ENCODE data around the gene EID3. TPM values are rescaled to one million over a fixed set of nuclear protein-coding genes. Genes with fewer than 3 reads are reported as not detected.

Gene EID3
- total RNA-seq, 1 experiment from 2014 or later = 1.4 TPM

DNA sequence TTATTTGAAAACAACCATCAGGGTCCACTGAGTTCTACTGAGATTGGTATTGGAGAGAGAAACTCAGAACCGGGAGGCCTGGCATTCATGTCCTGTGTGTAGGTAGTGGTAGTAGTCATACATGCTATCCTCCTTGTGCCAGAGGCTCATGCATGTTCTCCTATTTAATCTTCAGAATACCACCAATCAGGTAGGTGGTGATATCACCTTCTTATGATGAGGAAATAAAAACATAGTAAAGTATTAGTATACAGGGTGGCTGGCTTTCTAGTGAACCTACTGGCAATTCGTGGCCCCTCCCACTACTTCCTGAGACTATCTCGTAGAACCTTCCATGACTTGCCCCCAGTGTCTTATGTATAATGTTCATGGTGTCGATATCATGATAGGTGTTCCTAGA is 40.5 kb upstream of the EID3 start:
- Histone ChIP-seq H4K20me1 (ENCODE audit: control insufficient read depth, insufficient read depth, insufficient read length) (no peaks in the 10 kb centered on the region), H3K4me2 (ENCODE audit: insufficient read depth, insufficient read length, low read length) (no peak overlapping the region), H2BK12ac (ENCODE audit: insufficient read length, low read depth, low read length) (no peak overlapping the region), H3K27me3 (ENCODE audit: insufficient read depth, low read length) (no peaks in the 10 kb centered on the region), H3K9me3 (ENCODE audit: control insufficient read depth, low read depth, low read length) (no peaks in the 10 kb centered on the region), H3K4ac (ENCODE audit: low read depth, low read length) (no peak overlapping the region), H3K79me1 (ENCODE audit: insufficient read depth, low read depth, low read length, poor library complexity, severe bottlenecking) (no peaks in the 10 kb centered on the region), H2AFZ (ENCODE audit: low read length) (no peak overlapping the region), H3K14ac (ENCODE audit: insufficient read depth, low read length) (no peak overlapping the region), H3K9ac (ENCODE audit: extremely low read depth, insufficient read length, low read length) (no peak overlapping the region), H2AK5ac (ENCODE audit: insufficient read length, low read length) (no peak overlapping the region), H3K79me2 (ENCODE audit: insufficient read depth, low read length) (no peaks in the 10 kb centered on the region), H4K8ac (replicated peaks; ENCODE audit: insufficient read length, low read depth, low read length) (no peak overlapping the region), H3K56ac (ENCODE audit: insufficient read length, low read depth, low read length) (no peak overlapping the region), H3K23me2 (ENCODE audit: insufficient read length, low read depth, low read length, poor library complexity, severe bottlenecking) (no peaks in the 10 kb centered on the region), H2BK15ac (ENCODE audit: low read depth, low read length) (no peak overlapping the region), H2BK120ac (ENCODE audit: low read depth, low read length, poor library complexity, severe bottlenecking) (no peak overlapping the region), H2BK5ac (ENCODE audit: insufficient read length, low read length) (no peak overlapping the region), H3K27ac (ENCODE audit: insufficient read length, low read depth, low read length) (no peak overlapping the region), H4K5ac (ENCODE audit: insufficient read length, low read depth, low read length) (no peak overlapping the region), H2BK20ac (ENCODE audit: low read depth, low read length, poor library complexity, severe bottlenecking) (no peak overlapping the region), H3K18ac (ENCODE audit: insufficient read length, low read depth, low read length) (no peak overlapping the region), H3T11ph (ENCODE audit: low read length) (no peak overlapping the region), H3K23ac (ENCODE audit: insufficient read length, low read depth, low read length) (no peak overlapping the region), H3K4me1 (ENCODE audit: insufficient read depth, low read length) (no peaks in the 10 kb centered on the region), H4K91ac (ENCODE audit: insufficient read length, low read depth, low read length) (no peak overlapping the region)
- Mint-ChIP-seq H3K9me3 (no peaks in the 10 kb centered on the region), H3K27me3 (ENCODE audit: low read depth) (no peaks in the 10 kb centered on the region), H3K27ac (no peak overlapping the region), H3K4me1 (peaks cover 8 to 11% of the 10 kb centered on the region in 2 experiments), H3K36me3 (ENCODE audit: insufficient read depth in 1 of 3, low read depth in 3 of 3) (no peaks in the 10 kb centered on the region), H3K4me3 (no peak overlapping the region)
- no CpG with 5 or more reads among the region's 4 CpGs for WGBS (ENCODE audit: extremely low coverage, insufficient read length, low lambda C conversion rate)
- no peak for DNase-seq
- TF ChIP-seq, protein P1, sequence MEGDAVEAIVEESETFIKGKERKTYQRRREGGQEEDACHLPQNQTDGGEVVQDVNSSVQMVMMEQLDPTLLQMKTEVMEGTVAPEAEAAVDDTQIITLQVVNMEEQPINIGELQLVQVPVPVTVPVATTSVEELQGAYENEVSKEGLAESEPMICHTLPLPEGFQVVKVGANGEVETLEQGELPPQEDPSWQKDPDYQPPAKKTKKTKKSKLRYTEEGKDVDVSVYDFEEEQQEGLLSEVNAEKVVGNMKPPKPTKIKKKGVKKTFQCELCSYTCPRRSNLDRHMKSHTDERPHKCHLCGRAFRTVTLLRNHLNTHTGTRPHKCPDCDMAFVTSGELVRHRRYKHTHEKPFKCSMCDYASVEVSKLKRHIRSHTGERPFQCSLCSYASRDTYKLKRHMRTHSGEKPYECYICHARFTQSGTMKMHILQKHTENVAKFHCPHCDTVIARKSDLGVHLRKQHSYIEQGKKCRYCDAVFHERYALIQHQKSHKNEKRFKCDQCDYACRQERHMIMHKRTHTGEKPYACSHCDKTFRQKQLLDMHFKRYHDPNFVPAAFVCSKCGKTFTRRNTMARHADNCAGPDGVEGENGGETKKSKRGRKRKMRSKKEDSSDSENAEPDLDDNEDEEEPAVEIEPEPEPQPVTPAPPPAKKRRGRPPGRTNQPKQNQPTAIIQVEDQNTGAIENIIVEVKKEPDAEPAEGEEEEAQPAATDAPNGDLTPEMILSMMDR (conservative IDR thresholded peaks at IDR 0.05) = no peak

All from H9 (cell line).